CD8-positive, alpha-beta memory T cell (primary cell): ENCODE results near the gene EPS8. TPM values are rescaled to one million over a fixed set of nuclear protein-coding genes. Genes with fewer than 3 reads are reported as not detected.

ENCODE experiments used
- CTCF ChIA-PET: fragments of 350-600 bp; sonication (Branson Sonifier 250); formaldehyde crosslinking; loops from one replicate; lab custom pipeline; 2021; ENCODE audit warnings: antibody characterized with exemption; lab: Charles Lee
- POLR2A ChIA-PET: fragments of 350-600 bp; sonication (Branson Sonifier 250); formaldehyde crosslinking; loops from one replicate; lab custom pipeline; 2021; ENCODE audit warnings: antibody characterized with exemption; lab: Charles Lee
- DNase-seq, 5 donors: peaks; one replicate each; pipeline versions ENCODE4 v3.0.0 to v3.0.0-alpha.2; 2020 to 2022; ENCODE audit warnings: mixed read lengths in 1 of 5
- H3K27ac ChIP-seq: one replicate; pipeline ENCODE4 v1.7.0; 2013; ENCODE audit warnings: low read depth, mild to moderate bottlenecking, low read length, moderate library complexity
- H3K27me3 ChIP-seq: 2 replicates; pipeline ENCODE4 v1.7.0; 2013; ENCODE audit warnings: low read length, mild to moderate bottlenecking; ENCODE audit not compliant: insufficient read depth, poor library complexity, severe bottlenecking
- H3K36me3 ChIP-seq: 2 replicates; pipeline ENCODE4 v1.7.0; 2013; ENCODE audit warnings: mild to moderate bottlenecking, low read length, moderate library complexity; ENCODE audit not compliant: insufficient read depth
- H3K4me1 ChIP-seq: 2 replicates; pipeline ENCODE4 v1.7.0; 2013; ENCODE audit warnings: mild to moderate bottlenecking, low read length, moderate library complexity; ENCODE audit not compliant: insufficient read depth
- H3K4me3 ChIP-seq: 2 replicates; pipeline ENCODE4 v1.7.0; 2013; ENCODE audit warnings: mild to moderate bottlenecking, low read length
- H3K9me3 ChIP-seq: 2 replicates; pipeline ENCODE4 v1.7.0; 2013; ENCODE audit warnings: mild to moderate bottlenecking, low read length
- H3K27ac Mint-ChIP-seq, 8 donors: one replicate each; pipeline ENCODE4 v1.8.0; 2020 to 2021; ENCODE audit warnings: mixed read lengths in 8 of 8, mild to moderate bottlenecking in 6 of 8, inconsistent platforms in 3 of 8, moderate library complexity in 3 of 8
- H3K27me3 Mint-ChIP-seq, 2 donors: one replicate each; pipeline ENCODE4 v1.8.0; 2020 to 2021; ENCODE audit warnings: mixed read lengths in 2 of 2, mild to moderate bottlenecking in 1 of 2, moderate library complexity in 1 of 2
- H3K36me3 Mint-ChIP-seq, 3 donors: one replicate each; pipeline ENCODE4 v1.8.0; 2020 to 2021; ENCODE audit warnings: mixed read lengths in 3 of 3, inconsistent platforms in 1 of 3, mild to moderate bottlenecking in 1 of 3
- H3K4me1 Mint-ChIP-seq, 3 donors: one replicate each; pipeline ENCODE4 v1.8.0; 2020 to 2021; ENCODE audit warnings: mixed read lengths in 3 of 3, inconsistent platforms in 1 of 3, mild to moderate bottlenecking in 1 of 3
- H3K4me3 Mint-ChIP-seq, 7 donors: one replicate each; pipeline ENCODE4 v1.8.0; 2020 to 2021; ENCODE audit warnings: mixed read lengths in 7 of 7, mild to moderate bottlenecking in 6 of 7, moderate library complexity in 4 of 7, inconsistent platforms in 2 of 7
- H3K9me3 Mint-ChIP-seq, 5 donors: one replicate each; pipeline ENCODE4 v1.8.0; 2020 to 2022; ENCODE audit warnings: mixed read lengths in 5 of 5, mild to moderate bottlenecking in 3 of 5, moderate library complexity in 2 of 5, inconsistent platforms in 1 of 5
- polyA plus RNA-seq: library from polyadenylated mRNA; unstranded; fragments of 300-500 nt; fragmentation: Illumina TruSeq; gene quantifications from one replicate; pipeline ENCODE4 v1.2.3, GENCODE V29; 2021
- total RNA-seq, 2 experiments: library from RNA; stranded (reverse); gene quantifications; one replicate each; pipeline ENCODE4 v1.2.3, GENCODE V29; 2021

EPS8 gene
- total and polyA plus RNA-seq, 3 experiments from 2014 or later, result 0.92 to 2.3 (median 1.1) TPM

DNA sequence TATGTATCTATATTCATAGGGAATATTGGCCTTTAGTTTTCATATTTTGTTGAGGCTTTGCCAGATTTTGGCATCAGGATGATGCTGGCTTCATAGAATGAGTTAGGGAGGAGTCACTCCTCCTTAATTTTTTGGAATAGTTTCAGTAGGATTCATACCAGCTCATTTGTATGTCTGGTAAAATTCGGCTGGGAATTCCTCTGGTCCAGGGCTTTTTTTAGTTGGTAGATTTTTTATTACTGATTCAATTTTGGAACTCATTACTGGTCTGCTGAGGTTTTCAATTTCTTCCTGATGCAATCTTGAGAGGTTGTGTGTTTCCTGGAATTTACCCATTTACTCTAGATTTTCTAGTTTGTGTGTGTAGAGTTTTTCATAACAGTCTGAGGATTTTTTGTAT, 175.2 kb downstream of the EPS8 start:
- H3K4me3 ChIP-seq, result no peak overlapping the region
- Mint-ChIP-seq H3K4me3 (no peak overlapping the region), H3K27me3 (peaks cover 6 to 17% of the 10 kb centered on the region in 2 donors), H3K9me3 (peaks cover 0 to 12% (median 4%) of the 10 kb centered on the region in 5 donors), H3K27ac (no peak overlapping the region), H3K4me1 (no peaks in the 10 kb centered on the region), H3K36me3 (peaks cover 0 to 4% (median 0%) of the 10 kb centered on the region in 3 donors)
- DNase-seq, result no peak
- H3K9me3 ChIP-seq, result no peaks in the 10 kb centered on the region
- no peaks in the 10 kb centered on the region for H3K36me3 ChIP-seq
- no peaks in the 10 kb centered on the region for H3K27me3 ChIP-seq
- no peaks in the 10 kb centered on the region for H3K4me1 ChIP-seq
- no peak overlapping the region for H3K27ac ChIP-seq
- POLR2A ChIA-PET, result no interaction called here
- CTCF ChIA-PET, result no interaction called here

DNA sequence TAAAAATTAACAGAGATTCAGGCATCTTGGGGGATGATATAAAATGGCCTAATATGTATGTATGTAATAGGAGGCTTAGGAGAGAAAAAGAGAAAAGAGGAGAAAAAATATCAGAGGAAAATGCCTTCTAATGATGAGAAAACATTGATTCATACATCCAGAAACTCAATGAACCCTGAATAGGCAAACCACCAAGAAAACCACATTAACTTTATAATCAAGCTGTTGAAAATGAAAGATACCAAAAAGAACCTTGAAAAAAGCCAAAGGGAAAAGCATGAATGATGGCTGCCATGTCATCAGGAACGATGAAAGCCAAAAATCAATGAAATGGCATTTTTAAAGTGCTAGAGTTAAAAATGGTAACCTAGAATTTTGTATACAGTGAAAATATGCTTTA, 180.2 kb downstream of the EPS8 start:
- ChIA-PET CTCF (no interaction called here), POLR2A (no interaction called here)

DNA sequence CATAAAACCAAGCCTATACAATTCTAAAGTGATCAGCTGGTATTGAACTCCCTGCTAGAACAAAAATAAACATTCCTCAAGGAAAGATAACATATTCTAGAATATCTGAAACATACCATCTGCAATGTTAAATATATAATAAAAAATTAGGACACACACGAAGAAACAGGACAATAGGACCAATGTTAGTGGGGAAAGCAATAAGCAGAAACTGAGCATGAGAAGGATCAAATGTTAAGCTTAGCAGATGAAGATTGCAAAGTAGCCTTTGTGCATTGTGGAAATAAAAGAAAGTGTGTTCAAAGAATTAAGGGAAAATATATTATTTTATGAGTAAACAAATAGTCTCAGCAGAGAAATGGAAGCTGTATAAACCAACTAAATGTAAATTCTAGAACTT, 180.8 kb downstream of the EPS8 start:
- Mint-ChIP-seq H3K9me3 (peaks cover 0 to 9% (median 3%) of the 10 kb centered on the region in 5 donors), H3K27me3 (peaks cover 3 to 4% of the 10 kb centered on the region in 2 donors), H3K36me3 (peaks cover 0 to 4% (median 0%) of the 10 kb centered on the region in 3 donors), H3K4me1 (no peaks in the 10 kb centered on the region), H3K4me3 (no peak overlapping the region), H3K27ac (no peak overlapping the region)
- Histone ChIP-seq H3K4me3 (no peak overlapping the region), H3K4me1 (no peaks in the 10 kb centered on the region), H3K9me3 (no peaks in the 10 kb centered on the region), H3K27ac (no peak overlapping the region), H3K36me3 (no peaks in the 10 kb centered on the region), H3K27me3 (no peaks in the 10 kb centered on the region)
- no peak for DNase-seq
- ChIA-PET CTCF (no interaction called here), POLR2A (no interaction called here)

More for the DNA sequence above, 180.2 kb downstream of the EPS8 start:
- no peaks in the 10 kb centered on the region for H3K27me3 ChIP-seq
- Mint-ChIP-seq H3K36me3 (peaks cover 0 to 4% (median 0%) of the 10 kb centered on the region in 3 donors), H3K4me3 (no peak overlapping the region), H3K27ac (no peak overlapping the region), H3K9me3 (peaks cover 0 to 12% (median 3%) of the 10 kb centered on the region in 5 donors), H3K4me1 (no peaks in the 10 kb centered on the region), H3K27me3 (peaks cover 3% of the 10 kb centered on the region in 2 donors)
- no peak for DNase-seq
- no peak overlapping the region for H3K4me3 ChIP-seq
- no peaks in the 10 kb centered on the region for H3K9me3 ChIP-seq
- no peak overlapping the region for H3K27ac ChIP-seq
- H3K36me3 ChIP-seq, result no peaks in the 10 kb centered on the region
- H3K4me1 ChIP-seq, result no peaks in the 10 kb centered on the region

- no peak overlapping the region for H3K4me3 Mint-ChIP-seq
- no peaks in the 10 kb centered on the region for H3K4me1 ChIP-seq
- no peak overlapping the region for H3K4me3 ChIP-seq
- H3K9me3 Mint-ChIP-seq, result no peaks in the 10 kb centered on the region
- no peaks in the 10 kb centered on the region for H3K36me3 ChIP-seq
- no peak overlapping the region for H3K27ac Mint-ChIP-seq
- ChIA-PET CTCF (interaction anchor here (1.7 kb wide), 1 partner anchor 15 kb away, joined by 4 read pairs; no protein-coding TSS in a partner anchor), POLR2A (no interaction called here)
- peaks cover 2 to 10% of the 10 kb centered on the region in 2 donors for H3K27me3 Mint-ChIP-seq
- no peaks in the 10 kb centered on the region for H3K27me3 ChIP-seq
- DNase-seq, result no peak
- no peak overlapping the region for H3K27ac ChIP-seq
- H3K36me3 Mint-ChIP-seq, result no peaks in the 10 kb centered on the region
- no peaks in the 10 kb centered on the region for H3K4me1 Mint-ChIP-seq
- no peaks in the 10 kb centered on the region for H3K9me3 ChIP-seq
Measured at GRCh38 chr12:15605881-15606590, 183.2 kb downstream of the EPS8 start.

DNA sequence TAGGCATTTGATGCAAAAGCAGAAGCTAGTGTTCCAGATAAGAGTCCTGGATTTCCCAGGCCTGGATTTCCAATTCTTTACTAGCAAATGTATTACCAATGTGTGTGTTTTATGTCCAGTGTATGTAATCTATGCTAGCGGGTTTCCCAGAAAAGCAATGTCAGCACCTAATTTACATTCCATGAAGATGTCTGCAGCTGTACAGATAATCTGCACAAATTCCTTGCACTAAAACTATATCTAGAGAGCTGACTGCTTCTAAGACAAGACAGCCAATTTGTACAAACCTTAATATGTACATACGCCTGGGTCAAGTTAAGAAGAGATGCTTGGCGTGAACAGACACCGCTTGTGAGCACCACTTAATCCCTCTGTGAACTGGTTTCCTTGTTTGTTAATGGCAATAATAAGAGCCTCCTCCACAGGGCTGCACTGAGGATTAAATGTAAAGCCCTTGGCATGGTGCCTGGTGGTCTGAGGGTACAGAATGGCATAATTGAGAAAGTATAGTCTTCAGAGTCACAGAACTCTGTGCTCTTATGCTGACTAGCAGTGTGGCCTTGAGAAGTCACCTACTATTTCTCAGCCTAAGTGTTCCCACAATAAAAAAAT, 185.6 kb downstream of the EPS8 start:
- Histone ChIP-seq H3K9me3 (no peaks in the 10 kb centered on the region), H3K4me1 (no peaks in the 10 kb centered on the region), H3K36me3 (no peaks in the 10 kb centered on the region), H3K27me3 (no peaks in the 10 kb centered on the region), H3K27ac (no peak overlapping the region), H3K4me3 (no peak overlapping the region)
- H3K9me3 Mint-ChIP-seq, result no peaks in the 10 kb centered on the region
- H3K36me3 Mint-ChIP-seq, result no peaks in the 10 kb centered on the region
- no peak for DNase-seq
- H3K27ac Mint-ChIP-seq, result no peak overlapping the region
- ChIA-PET POLR2A (no interaction called here), CTCF (interaction anchor here (1.2 to 2.0 kb wide), 2 partner anchors 12 to 13 kb away, joined by 3 to 5 read pairs; no protein-coding TSS in a partner anchor)
- peaks cover 0 to 10% of the 10 kb centered on the region in 2 donors for H3K27me3 Mint-ChIP-seq
- no peaks in the 10 kb centered on the region for H3K4me1 Mint-ChIP-seq
- H3K4me3 Mint-ChIP-seq, result no peak overlapping the region

GRCh38 chr12:15602051-15602672, 187.0 kb downstream of the EPS8 start:
- Histone ChIP-seq H3K36me3 (no peaks in the 10 kb centered on the region), H3K27me3 (no peaks in the 10 kb centered on the region), H3K4me1 (no peaks in the 10 kb centered on the region), H3K9me3 (no peaks in the 10 kb centered on the region), H3K27ac (no peak overlapping the region), H3K4me3 (no peak overlapping the region)
- Mint-ChIP-seq H3K36me3 (no peaks in the 10 kb centered on the region), H3K4me3 (no peak overlapping the region), H3K4me1 (no peaks in the 10 kb centered on the region), H3K9me3 (no peaks in the 10 kb centered on the region), H3K27ac (no peak overlapping the region), H3K27me3 (peaks cover 0 to 10% of the 10 kb centered on the region in 2 donors)
- no peak for DNase-seq
- CTCF ChIA-PET, result interaction anchor here (2.0 kb wide), 1 partner anchor 12 kb away, joined by 5 read pairs; no protein-coding TSS in a partner anchor
- POLR2A ChIA-PET, result no interaction called here

DNA sequence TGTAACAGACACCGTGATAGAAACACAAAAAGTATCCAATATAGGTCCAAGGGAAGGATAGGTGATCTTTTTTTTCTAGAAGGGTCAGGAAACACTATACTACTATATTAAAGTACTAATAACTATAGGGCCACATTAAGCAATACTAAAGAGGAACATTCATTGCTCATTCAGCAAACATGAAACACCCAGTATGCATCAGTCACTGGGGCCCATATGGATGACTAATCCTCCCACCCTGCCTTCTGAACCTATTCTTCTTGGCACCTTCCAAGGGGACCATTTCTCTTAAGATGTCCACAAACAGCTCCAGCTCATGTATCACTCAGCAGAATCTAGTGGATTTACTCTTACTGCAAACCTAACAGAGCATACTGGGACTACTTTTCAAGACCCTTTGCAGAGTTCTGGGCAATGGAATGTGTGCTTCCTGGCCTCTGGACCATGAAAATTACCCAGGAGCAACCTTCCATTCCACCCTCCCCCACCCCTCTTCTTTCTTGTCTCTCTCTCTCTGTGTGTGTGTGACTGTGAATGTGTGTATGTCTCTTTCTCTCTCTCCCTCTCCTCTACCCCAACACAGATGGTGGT, 187.9 kb downstream of the EPS8 start:
- H3K4me1 Mint-ChIP-seq, result no peaks in the 10 kb centered on the region
- no peak overlapping the region for H3K4me3 Mint-ChIP-seq
- no peaks in the 10 kb centered on the region for H3K9me3 ChIP-seq
- H3K36me3 Mint-ChIP-seq, result no peaks in the 10 kb centered on the region
- H3K27ac Mint-ChIP-seq, result no peak overlapping the region
- H3K9me3 Mint-ChIP-seq, result no peaks in the 10 kb centered on the region
- H3K36me3 ChIP-seq, result no peaks in the 10 kb centered on the region
- H3K27me3 ChIP-seq, result no peaks in the 10 kb centered on the region
- ChIA-PET CTCF (no interaction called here), POLR2A (no interaction called here)
- DNase-seq, result no peak
- peaks cover under 1 to 10% of the 10 kb centered on the region in 2 donors for H3K27me3 Mint-ChIP-seq
- no peak overlapping the region for H3K27ac ChIP-seq
- no peak overlapping the region for H3K4me3 ChIP-seq
- no peaks in the 10 kb centered on the region for H3K4me1 ChIP-seq
